ENCODE measurements around the gene AQP1. TPM values are rescaled to one million over a fixed set of nuclear protein-coding genes. Genes with fewer than 3 reads are reported as not detected.

Gene AQP1
- total and polyA plus RNA-seq, 4 donors = 8.9 to 76.3 (median 23.5) TPM

DNA sequence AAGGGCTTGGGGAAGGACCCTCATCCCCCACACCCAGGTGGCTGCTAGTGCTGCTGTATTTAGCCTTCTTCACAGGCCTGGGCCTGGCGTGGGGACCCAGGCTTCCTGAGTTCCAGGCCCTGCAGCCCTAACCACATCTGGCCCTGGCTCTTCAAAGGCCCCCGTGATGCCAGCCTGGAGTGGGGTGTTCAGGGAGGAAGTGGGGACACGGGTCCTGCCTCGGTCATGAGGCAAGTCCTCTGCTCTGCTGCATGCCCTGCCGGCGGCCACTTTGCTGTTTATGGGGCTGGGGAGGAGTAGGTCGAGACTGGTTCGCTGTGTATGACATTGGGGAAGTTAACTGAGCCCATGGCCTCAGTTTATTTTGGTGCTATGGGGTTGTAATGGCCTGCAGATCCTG, 8.5 kb upstream of the AQP1 start:
- Histone ChIP-seq H3K27ac (ENCODE audit: low read depth in 1 of 2, low read length in 2 of 2) (no peak overlapping the region), H3K36me3 (ENCODE audit: control insufficient read depth in 4 of 4, insufficient read depth in 3 of 4, low read depth in 1 of 4, low read length in 3 of 4) (no peaks in the 10 kb centered on the region), H3K9me3 (ENCODE audit: control insufficient read depth in 4 of 4, low read length in 3 of 4) (no peaks in the 10 kb centered on the region), H3K9ac (ENCODE audit: low read depth in 1 of 2, low read length in 2 of 2) (no peak overlapping the region), H3K4me1 (ENCODE audit: control insufficient read depth in 4 of 4, insufficient read depth in 4 of 4, low read length in 3 of 4) (peaks cover 0 to 3% (median 0%) of the 10 kb centered on the region in 4 donors), H3K4me3 (ENCODE audit: low read depth in 1 of 3, low read length in 3 of 3) (no peak overlapping the region), H3K27me3 (ENCODE audit: control insufficient read depth in 4 of 4, insufficient read depth in 4 of 4, low read length in 3 of 4) (no peaks in the 10 kb centered on the region)
- no peak for DNase-seq (ENCODE audit: low spot score)
- 92% methylated on average over 8 of the region's 8 CpGs for WGBS
- TF ChIP-seq YY1 (IDR thresholded peaks at IDR 0.05) = no peak

DNA sequence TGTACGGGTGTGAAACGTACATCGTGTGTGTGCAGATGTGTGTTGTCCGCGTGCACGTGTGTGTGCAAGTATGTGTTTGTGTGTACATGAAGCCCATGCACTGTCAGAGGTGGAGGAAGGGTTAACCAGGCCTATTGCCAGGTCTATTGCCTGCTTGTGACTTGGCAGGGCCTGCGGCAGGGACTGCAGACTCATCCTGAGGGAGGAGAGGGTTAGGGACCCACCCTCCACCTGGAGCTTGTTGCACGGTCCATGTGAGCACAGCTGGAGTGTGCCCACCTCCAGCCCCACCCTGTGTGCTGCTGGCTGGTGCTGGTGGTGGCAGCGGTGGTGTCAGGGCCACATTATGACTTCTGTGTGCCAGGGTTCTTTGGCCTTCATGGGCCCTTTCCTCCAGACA, 7.1 kb upstream of the AQP1 start:
- Histone ChIP-seq H3K4me3 (ENCODE audit: low read depth in 1 of 3, low read length in 3 of 3) (no peak overlapping the region), H3K9me3 (ENCODE audit: control insufficient read depth in 4 of 4, low read length in 3 of 4) (no peaks in the 10 kb centered on the region), H3K27ac (ENCODE audit: low read depth in 1 of 2, low read length in 2 of 2) (no peak overlapping the region), H3K9ac (ENCODE audit: low read depth in 1 of 2, low read length in 2 of 2) (no peak overlapping the region), H3K36me3 (ENCODE audit: control insufficient read depth in 4 of 4, insufficient read depth in 3 of 4, low read depth in 1 of 4, low read length in 3 of 4) (no peaks in the 10 kb centered on the region), H3K27me3 (ENCODE audit: control insufficient read depth in 4 of 4, insufficient read depth in 4 of 4, low read length in 3 of 4) (no peaks in the 10 kb centered on the region), H3K4me1 (ENCODE audit: control insufficient read depth in 4 of 4, insufficient read depth in 4 of 4, low read length in 3 of 4) (no peaks in the 10 kb centered on the region)
- 89% methylated on average over 9 of the region's 9 CpGs for WGBS
- no peak for DNase-seq (ENCODE audit: low spot score)
- TF ChIP-seq RAD21 (IDR thresholded peaks at IDR 0.05) = no peak
- TF ChIP-seq, protein P1, sequence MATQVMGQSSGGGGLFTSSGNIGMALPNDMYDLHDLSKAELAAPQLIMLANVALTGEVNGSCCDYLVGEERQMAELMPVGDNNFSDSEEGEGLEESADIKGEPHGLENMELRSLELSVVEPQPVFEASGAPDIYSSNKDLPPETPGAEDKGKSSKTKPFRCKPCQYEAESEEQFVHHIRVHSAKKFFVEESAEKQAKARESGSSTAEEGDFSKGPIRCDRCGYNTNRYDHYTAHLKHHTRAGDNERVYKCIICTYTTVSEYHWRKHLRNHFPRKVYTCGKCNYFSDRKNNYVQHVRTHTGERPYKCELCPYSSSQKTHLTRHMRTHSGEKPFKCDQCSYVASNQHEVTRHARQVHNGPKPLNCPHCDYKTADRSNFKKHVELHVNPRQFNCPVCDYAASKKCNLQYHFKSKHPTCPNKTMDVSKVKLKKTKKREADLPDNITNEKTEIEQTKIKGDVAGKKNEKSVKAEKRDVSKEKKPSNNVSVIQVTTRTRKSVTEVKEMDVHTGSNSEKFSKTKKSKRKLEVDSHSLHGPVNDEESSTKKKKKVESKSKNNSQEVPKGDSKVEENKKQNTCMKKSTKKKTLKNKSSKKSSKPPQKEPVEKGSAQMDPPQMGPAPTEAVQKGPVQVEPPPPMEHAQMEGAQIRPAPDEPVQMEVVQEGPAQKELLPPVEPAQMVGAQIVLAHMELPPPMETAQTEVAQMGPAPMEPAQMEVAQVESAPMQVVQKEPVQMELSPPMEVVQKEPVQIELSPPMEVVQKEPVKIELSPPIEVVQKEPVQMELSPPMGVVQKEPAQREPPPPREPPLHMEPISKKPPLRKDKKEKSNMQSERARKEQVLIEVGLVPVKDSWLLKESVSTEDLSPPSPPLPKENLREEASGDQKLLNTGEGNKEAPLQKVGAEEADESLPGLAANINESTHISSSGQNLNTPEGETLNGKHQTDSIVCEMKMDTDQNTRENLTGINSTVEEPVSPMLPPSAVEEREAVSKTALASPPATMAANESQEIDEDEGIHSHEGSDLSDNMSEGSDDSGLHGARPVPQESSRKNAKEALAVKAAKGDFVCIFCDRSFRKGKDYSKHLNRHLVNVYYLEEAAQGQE (IDR thresholded peaks at IDR 0.05) = no peak
- TF ChIP-seq, protein P2, sequence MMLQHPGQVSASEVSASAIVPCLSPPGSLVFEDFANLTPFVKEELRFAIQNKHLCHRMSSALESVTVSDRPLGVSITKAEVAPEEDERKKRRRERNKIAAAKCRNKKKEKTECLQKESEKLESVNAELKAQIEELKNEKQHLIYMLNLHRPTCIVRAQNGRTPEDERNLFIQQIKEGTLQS (IDR thresholded peaks at IDR 0.05) = no peak
- TF ChIP-seq RXRA (IDR thresholded peaks at IDR 0.05) = no peak
- no peak for TF ChIP-seq TAF1 (conservative IDR thresholded peaks at IDR 0.05)

DNA sequence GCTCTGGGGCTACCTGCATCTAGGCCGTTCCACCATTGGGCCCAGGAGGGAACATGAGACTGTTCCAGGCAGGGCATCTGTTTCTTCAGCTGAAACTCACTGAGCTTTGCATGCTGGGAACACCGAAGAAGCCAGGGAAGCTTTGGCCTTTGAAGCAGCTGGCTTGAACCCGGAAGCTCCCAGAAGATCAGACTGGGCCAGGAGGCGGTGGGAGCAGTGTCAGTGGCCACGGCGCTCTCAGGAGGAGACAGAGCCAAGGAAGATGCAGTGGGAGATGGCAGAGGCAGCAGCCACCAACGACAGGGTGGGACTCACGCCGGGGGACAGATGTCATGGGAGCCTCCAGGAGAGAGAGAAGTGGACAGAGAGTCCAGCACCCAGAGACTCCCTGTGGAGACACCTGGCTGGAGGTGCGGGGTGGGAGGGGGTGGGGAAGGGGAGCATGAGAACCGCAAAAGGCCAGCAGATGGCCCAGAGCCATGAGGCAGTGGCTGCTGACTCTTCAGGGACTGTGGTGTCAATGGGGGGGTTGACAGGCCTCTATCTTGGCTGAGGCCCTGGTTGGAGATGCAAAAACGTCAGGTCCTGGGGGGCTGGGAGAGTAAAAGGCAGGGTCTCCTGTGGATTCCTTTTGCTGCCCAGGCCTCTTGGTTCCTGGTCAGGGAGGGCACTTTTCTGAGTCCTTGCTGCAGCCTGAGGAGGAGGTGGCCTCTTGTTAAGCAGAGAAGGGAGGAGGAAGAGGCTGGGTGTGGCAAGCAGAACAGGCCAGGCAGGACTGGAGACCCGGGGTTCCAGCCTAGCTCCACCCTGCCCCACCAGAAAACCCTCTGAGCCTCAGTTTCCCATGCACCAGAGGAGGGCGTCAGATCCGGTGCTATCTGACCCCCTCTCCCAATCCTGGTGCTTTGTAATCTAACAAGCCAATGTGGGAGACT, 6.3 kb upstream of the AQP1 start:
- WGBS = 84% methylated on average over 15 of the region's 15 CpGs
- no peak overlapping the region for H3K4me3 ChIP-seq (ENCODE audit: low read depth in 1 of 3, low read length in 3 of 3)
- no peak for DNase-seq (ENCODE audit: low spot score)
- H3K36me3 ChIP-seq (ENCODE audit: control insufficient read depth in 4 of 4, insufficient read depth in 3 of 4, low read depth in 1 of 4, low read length in 3 of 4) = no peaks in the 10 kb centered on the region
- H3K9ac ChIP-seq (ENCODE audit: low read depth in 1 of 2, low read length in 2 of 2) = no peak overlapping the region
- no peaks in the 10 kb centered on the region for H3K27me3 ChIP-seq (ENCODE audit: control insufficient read depth in 4 of 4, insufficient read depth in 4 of 4, low read length in 3 of 4)
- H3K9me3 ChIP-seq (ENCODE audit: control insufficient read depth in 4 of 4, low read length in 3 of 4) = no peaks in the 10 kb centered on the region
- no peaks in the 10 kb centered on the region for H3K4me1 ChIP-seq (ENCODE audit: control insufficient read depth in 4 of 4, insufficient read depth in 4 of 4, low read length in 3 of 4)
- H3K27ac ChIP-seq (ENCODE audit: low read depth in 1 of 2, low read length in 2 of 2) = no peak overlapping the region
- TF ChIP-seq, protein P3, sequence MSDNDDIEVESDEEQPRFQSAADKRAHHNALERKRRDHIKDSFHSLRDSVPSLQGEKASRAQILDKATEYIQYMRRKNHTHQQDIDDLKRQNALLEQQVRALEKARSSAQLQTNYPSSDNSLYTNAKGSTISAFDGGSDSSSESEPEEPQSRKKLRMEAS (IDR thresholded peaks at IDR 0.05) = no peak
- TF ChIP-seq EGR1 (IDR thresholded peaks at IDR 0.05; ENCODE audit: low read depth in 2 of 2) (no peak), JUND (IDR thresholded peaks at IDR 0.05) (no peak), RXRA (IDR thresholded peaks at IDR 0.05) (no peak), FOXA2 (IDR thresholded peaks at IDR 0.05) (no peak), RAD21 (IDR thresholded peaks at IDR 0.05) (no peak), NR2F2 (IDR thresholded peaks at IDR 0.05) (no peak), SP1 (IDR thresholded peaks at IDR 0.05) (no peak), YY1 (IDR thresholded peaks at IDR 0.05) (no peak)
